ENCODE measurements around the gene GLS. TPM values are rescaled to one million over a fixed set of nuclear protein-coding genes. Genes with fewer than 3 reads are reported as not detected.
"Not testable (repeated sequence)": the region's sequence is repeated elsewhere in the genome, so short reads cannot be mapped to it uniquely, and the experiment has no call there.

The GLS gene
- total RNA-seq, 4 donors from 2014 or later, result 85.4 to 219 (median 117) TPM

- Histone ChIP-seq H3K9me3 (no peaks in the 10 kb centered on the region), H3K4me1 (peaks cover 3 to 32% (median 6%) of the 10 kb centered on the region in 3 donors), H3K36me3 (no peaks in the 10 kb centered on the region), H3K27ac (no peak overlapping the region), H3K4me3 (no peak overlapping the region), H3K27me3 (no peaks in the 10 kb centered on the region)
- ATAC-seq, result no peak
- WGBS, 2 donors (ENCODE audit: low coverage in 1 of 2), result 86 to 90% methylated on average over 7 of the region's 7 CpGs
- no peak for TF ChIP-seq CTCF (IDR thresholded peaks at IDR 0.05)
- TF ChIP-seq POLR2A (IDR thresholded peaks at IDR 0.05), result no peak
- TF ChIP-seq POLR2AphosphoS5 (IDR thresholded peaks at IDR 0.05), result no peak
- no peak for TF ChIP-seq EP300 (IDR thresholded peaks at IDR 0.05)
Observed at GRCh38 chr2:190846746-190847145, 33.9 kb upstream of the GLS start.

DNA sequence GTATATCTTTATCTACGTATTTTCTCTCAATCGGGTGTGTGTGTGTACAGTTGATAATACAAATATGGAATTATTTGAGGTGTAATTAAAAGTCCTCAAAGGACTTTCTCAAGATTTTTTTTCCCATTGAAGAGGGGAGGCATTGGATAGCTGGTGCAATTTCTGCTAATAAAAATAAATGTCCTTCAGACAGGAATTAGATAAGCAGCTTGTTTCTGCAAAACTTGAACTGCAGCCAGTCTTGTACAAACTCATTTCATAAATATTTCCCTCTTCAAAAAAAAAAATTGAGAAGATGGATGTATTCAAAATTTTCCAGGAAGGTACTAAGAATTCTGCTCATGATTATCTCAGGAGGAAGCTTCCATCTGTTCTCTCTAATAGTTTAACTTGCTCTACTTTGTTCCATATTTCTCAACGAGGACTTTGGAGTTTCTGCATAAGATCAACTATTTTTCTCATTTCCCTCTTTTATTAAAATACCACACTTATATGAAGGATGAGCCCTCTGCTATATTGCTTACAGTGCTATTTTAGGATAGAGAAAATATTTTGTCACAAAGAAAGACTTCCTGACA, 33.0 kb upstream of the GLS start:
- WGBS, 2 donors (ENCODE audit: low coverage in 1 of 2), result 9 to 13% methylated on average over 3 of the region's 3 CpGs
- no peak for TF ChIP-seq CTCF (IDR thresholded peaks at IDR 0.05)
- no peak for TF ChIP-seq POLR2A (IDR thresholded peaks at IDR 0.05)
- no peak for TF ChIP-seq EP300 (IDR thresholded peaks at IDR 0.05)
- no peak for TF ChIP-seq POLR2AphosphoS5 (IDR thresholded peaks at IDR 0.05)
- Histone ChIP-seq H3K4me1 (peaks cover 3 to 27% (median 6%) of the 10 kb centered on the region in 3 donors), H3K4me3 (no peak overlapping the region), H3K27me3 (no peaks in the 10 kb centered on the region), H3K9me3 (no peaks in the 10 kb centered on the region), H3K36me3 (no peaks in the 10 kb centered on the region), H3K27ac (peak overlapping the region in 2 of 4 donors; percentile 53 to 65)
- ATAC-seq, result no peak

GRCh38 chr2:190849774-190850173, 30.8 kb upstream of the GLS start:
- Histone ChIP-seq H3K36me3 (no peaks in the 10 kb centered on the region), H3K9me3 (no peaks in the 10 kb centered on the region), H3K4me1 (peaks cover 3 to 27% (median 6%) of the 10 kb centered on the region in 3 donors), H3K27ac (no peak overlapping the region), H3K4me3 (no peak overlapping the region), H3K27me3 (no peaks in the 10 kb centered on the region)
- no peak for ATAC-seq
- TF ChIP-seq EP300 (IDR thresholded peaks at IDR 0.05), result no peak
- no peak for TF ChIP-seq POLR2AphosphoS5 (IDR thresholded peaks at IDR 0.05)
- no peak for TF ChIP-seq CTCF (IDR thresholded peaks at IDR 0.05)
- no peak for TF ChIP-seq POLR2A (IDR thresholded peaks at IDR 0.05)
- WGBS, 2 donors (ENCODE audit: low coverage in 1 of 2), result 20 to 68% methylated on average over 1 to 2 of the region's 2 CpGs

DNA sequence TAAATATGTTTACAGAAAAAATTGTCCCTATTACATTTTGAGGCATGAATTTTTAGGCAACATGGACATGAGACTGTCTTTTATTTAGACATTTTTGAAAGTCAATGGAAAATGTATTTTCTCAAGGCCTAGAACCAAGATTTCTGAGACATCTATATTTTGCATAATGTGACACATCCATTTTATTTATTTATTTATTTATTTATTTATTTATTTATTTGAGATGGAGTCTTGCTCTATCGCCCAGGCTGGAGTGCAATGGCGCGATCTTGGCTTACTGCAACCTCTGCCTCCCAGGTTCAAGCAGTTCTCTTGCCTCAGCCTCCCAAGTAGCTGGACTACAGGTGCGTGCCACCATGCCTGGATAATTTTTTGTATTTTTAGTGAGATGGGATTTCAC, 27.6 kb upstream of the GLS start:
- not testable (repeated sequence) for H3K36me3 ChIP-seq, H3K4me3 ChIP-seq, H3K27ac ChIP-seq, ATAC-seq, H3K27me3 ChIP-seq, H3K9me3 ChIP-seq
- 90 to 93% methylated on average over 3 to 4 of the region's 4 CpGs for WGBS, 2 donors (ENCODE audit: low coverage in 1 of 2)
- peaks cover 0 to 13% (median 3%) of the 10 kb centered on the region in 3 donors for H3K4me1 ChIP-seq

GRCh38 chr2:190853531-190854383, 26.9 kb upstream of the GLS start:
- WGBS, 2 donors (ENCODE audit: low coverage in 1 of 2), result 25 to 54% methylated on average over 2 of the region's 2 CpGs
- Histone ChIP-seq H3K9me3 (no peaks in the 10 kb centered on the region), H3K27me3 (no peaks in the 10 kb centered on the region), H3K27ac (no peak overlapping the region), H3K36me3 (no peaks in the 10 kb centered on the region), H3K4me1 (peaks cover 0 to 14% (median 4%) of the 10 kb centered on the region in 3 donors), H3K4me3 (no peak overlapping the region)
- TF ChIP-seq EP300 (IDR thresholded peaks at IDR 0.05) (no peak), CTCF (IDR thresholded peaks at IDR 0.05) (no peak), POLR2AphosphoS5 (IDR thresholded peaks at IDR 0.05) (no peak), POLR2A (IDR thresholded peaks at IDR 0.05) (no peak)
- no peak for ATAC-seq
